Chondrocyte (in vitro differentiated cells): ENCODE results near the gene CST8. TPM values are rescaled to one million over a fixed set of nuclear protein-coding genes. Genes with fewer than 3 reads are reported as not detected.

Experiments used
- DNase-seq: peaks from one replicate; pipeline ENCODE4 v3.0.0; 2021; ENCODE audit warnings: mixed read lengths, low spot score
- H3K27ac Mint-ChIP-seq: one replicate; pipeline ENCODE4 v1.8.0; 2021; ENCODE audit warnings: mild to moderate bottlenecking, moderate library complexity, mixed read lengths; ENCODE audit not compliant: unreplicated experiment
- H3K27me3 Mint-ChIP-seq: 2 replicates; pipeline ENCODE4 v1.8.0; 2021; ENCODE audit warnings: low read depth, mixed read lengths
- H3K36me3 Mint-ChIP-seq: 2 replicates; pipeline ENCODE4 v1.8.0; 2021; ENCODE audit warnings: low read depth, mixed read lengths
- H3K4me1 Mint-ChIP-seq: 2 replicates; pipeline ENCODE4 v1.8.0; 2021; ENCODE audit warnings: low read depth, mild to moderate bottlenecking, mixed read lengths
- H3K4me3 Mint-ChIP-seq: one replicate; pipeline ENCODE4 v1.8.0; 2021; ENCODE audit warnings: mild to moderate bottlenecking, moderate library complexity, mixed read lengths; ENCODE audit not compliant: unreplicated experiment
- H3K9me3 Mint-ChIP-seq: 2 replicates; pipeline ENCODE4 v1.8.0; 2021; ENCODE audit warnings: low read depth, mixed read lengths
- long read RNA-seq: library from polyadenylated mRNA; stranded (forward); transcript quantifications from one replicate; pipeline ENCODE4 v2.0.0, GENCODE V29; 2021
- total RNA-seq: library from RNA; stranded (reverse); gene quantifications from 3 replicates; pipeline ENCODE4 v1.2.1, GENCODE V29; 2021
- TF ChIP-seq, protein P1 (sequence below): fragments of 200-600 bp; sonication (generic); IDR thresholded peaks from 2 replicates; pipeline ENCODE4 v1.5.0; 2021; ENCODE audit warnings: antibody characterized with exemption, mild to moderate bottlenecking, moderate library complexity

The CST8 gene
- not detected in 3 replicates for total RNA-seq
- long read RNA-seq, result 0 reads

DNA sequence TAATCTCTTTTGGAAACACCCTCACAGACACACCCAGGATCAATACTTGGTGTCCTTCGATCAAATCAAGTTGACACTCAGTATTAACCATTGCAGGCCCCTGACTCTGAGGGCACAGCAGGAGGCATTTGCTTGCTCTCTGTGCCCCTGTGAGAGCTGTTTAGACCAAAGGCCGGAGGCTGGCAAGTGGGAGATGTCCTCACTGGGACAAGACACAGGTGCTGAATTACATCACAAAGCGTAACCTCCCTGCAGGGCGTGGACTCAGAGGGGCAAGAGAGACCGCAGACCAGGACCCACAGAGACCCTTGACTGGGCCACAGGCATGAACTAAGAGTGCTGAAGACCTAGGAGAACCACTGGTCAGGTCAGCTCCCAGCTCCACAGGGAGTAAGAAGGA, at the start of gene CST8:
Gene CST8 (plus strand): TSS at position 301 of the 400 bp plus-strand sequence. CDS start 551 bp downstream, outside the sequence.
- Mint-ChIP-seq H3K27me3 (peaks cover 6% of the 10 kb centered on the region), H3K4me1 (no peaks in the 10 kb centered on the region), H3K36me3 (no peaks in the 10 kb centered on the region), H3K9me3 (peaks cover 4% of the 10 kb centered on the region), H3K4me3 (no peak within 1 kb of the TSS), H3K27ac (no peak within 1 kb of the TSS)
- no peak for DNase-seq
- TF ChIP-seq, protein P1, sequence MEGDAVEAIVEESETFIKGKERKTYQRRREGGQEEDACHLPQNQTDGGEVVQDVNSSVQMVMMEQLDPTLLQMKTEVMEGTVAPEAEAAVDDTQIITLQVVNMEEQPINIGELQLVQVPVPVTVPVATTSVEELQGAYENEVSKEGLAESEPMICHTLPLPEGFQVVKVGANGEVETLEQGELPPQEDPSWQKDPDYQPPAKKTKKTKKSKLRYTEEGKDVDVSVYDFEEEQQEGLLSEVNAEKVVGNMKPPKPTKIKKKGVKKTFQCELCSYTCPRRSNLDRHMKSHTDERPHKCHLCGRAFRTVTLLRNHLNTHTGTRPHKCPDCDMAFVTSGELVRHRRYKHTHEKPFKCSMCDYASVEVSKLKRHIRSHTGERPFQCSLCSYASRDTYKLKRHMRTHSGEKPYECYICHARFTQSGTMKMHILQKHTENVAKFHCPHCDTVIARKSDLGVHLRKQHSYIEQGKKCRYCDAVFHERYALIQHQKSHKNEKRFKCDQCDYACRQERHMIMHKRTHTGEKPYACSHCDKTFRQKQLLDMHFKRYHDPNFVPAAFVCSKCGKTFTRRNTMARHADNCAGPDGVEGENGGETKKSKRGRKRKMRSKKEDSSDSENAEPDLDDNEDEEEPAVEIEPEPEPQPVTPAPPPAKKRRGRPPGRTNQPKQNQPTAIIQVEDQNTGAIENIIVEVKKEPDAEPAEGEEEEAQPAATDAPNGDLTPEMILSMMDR, result no peak

- no peak for DNase-seq
- H3K27ac Mint-ChIP-seq, result no peak overlapping the region
- H3K4me3 Mint-ChIP-seq, result no peak overlapping the region
- no peaks in the 10 kb centered on the region for H3K36me3 Mint-ChIP-seq
- no peaks in the 10 kb centered on the region for H3K9me3 Mint-ChIP-seq
- peaks cover 14% of the 10 kb centered on the region for H3K4me1 Mint-ChIP-seq
- TF ChIP-seq, protein P1, result peak; percentile 96
- no peaks in the 10 kb centered on the region for H3K27me3 Mint-ChIP-seq
Measured at GRCh38 chr20:23441850-23442313, 49.0 kb upstream of the CST8 start.

GRCh38 chr20:23442436-23442835, 48.5 kb upstream of the CST8 start:
- TF ChIP-seq, protein P1, result no peak
- DNase-seq, result no peak
- Mint-ChIP-seq H3K36me3 (no peaks in the 10 kb centered on the region), H3K9me3 (no peaks in the 10 kb centered on the region), H3K4me3 (no peak overlapping the region), H3K4me1 (peaks cover 14% of the 10 kb centered on the region), H3K27me3 (no peaks in the 10 kb centered on the region), H3K27ac (no peak overlapping the region)

DNA sequence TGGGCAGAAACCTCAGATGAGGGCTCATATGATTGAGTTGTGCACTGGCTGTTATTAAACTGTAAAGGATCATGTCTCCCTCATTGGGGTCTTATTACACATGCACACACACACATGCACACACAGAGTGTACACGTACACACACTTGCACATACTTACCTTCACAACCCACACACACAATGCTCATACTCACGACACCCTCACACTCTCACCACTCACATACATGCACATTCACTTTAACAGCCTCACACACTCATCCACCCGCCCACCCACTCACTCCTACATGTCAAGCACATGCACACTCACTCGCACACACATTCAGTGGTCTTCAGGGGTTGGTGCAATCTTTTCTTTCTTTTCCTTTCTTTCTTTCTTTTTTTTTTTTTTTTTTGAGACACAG, 46.1 kb upstream of the CST8 start:
- Mint-ChIP-seq H3K36me3 (no peaks in the 10 kb centered on the region), H3K9me3 (no peaks in the 10 kb centered on the region), H3K27ac (peak overlapping the region; percentile 60), H3K4me3 (no peak overlapping the region), H3K27me3 (no peaks in the 10 kb centered on the region), H3K4me1 (peaks cover 14% of the 10 kb centered on the region)
- TF ChIP-seq, protein P1, result no peak
- no peak for DNase-seq

DNA sequence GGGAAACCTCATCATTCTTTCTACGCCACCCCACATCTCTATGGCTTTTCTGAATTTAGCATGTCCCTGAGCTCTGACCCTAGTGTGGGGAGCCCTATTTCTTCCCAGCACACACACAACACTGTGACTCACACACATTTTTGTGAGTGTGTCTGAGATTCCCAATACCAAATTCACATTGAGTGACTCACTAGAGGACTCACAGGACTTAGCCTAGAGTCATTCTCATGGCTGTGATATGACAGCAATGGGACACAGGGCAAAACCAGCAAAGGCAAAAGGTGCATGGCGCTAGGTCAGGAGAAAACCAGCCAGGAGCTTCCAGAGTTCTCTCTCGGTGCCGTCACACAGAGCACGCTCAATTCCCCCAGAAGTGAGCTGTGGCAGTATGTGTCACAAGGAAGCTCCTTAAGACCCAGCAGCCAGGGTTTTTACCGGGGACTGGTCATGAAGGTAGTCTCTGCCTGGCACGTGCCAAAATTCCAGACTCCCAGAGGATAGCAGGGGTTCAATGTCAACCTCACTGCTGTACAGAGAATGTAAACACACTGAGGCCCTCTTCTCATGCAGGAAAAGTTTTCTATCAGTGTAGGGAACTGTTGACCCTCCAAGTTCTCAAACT, 45.2 kb upstream of the CST8 start:
- no peaks in the 10 kb centered on the region for H3K9me3 Mint-ChIP-seq
- TF ChIP-seq, protein P1, result no peak
- peaks cover under 1% of the 10 kb centered on the region for H3K27me3 Mint-ChIP-seq
- H3K4me3 Mint-ChIP-seq, result no peak overlapping the region
- peaks cover 14% of the 10 kb centered on the region for H3K4me1 Mint-ChIP-seq
- DNase-seq, result no peak
- H3K36me3 Mint-ChIP-seq, result no peaks in the 10 kb centered on the region
- H3K27ac Mint-ChIP-seq, result peak overlapping the region; percentile 55
